HG03280 (cell line): Measurements from ENCODE around the gene CMYA5.

Experiments used
- ATAC-seq: cut with Tn5 transposase; IDR thresholded peaks from one replicate; pipeline ENCODE4 v1.9.1; 2021; ENCODE audit warnings: mild to moderate bottlenecking, moderate library complexity; ENCODE audit not compliant: unreplicated experiment

Gene CMYA5

GRCh38 chr5:79834098-79834753 is 144.6 kb downstream of the CMYA5 start:
- ATAC-seq: no peak

GRCh38 chr5:79834754-79835714 is 145.4 kb downstream of the CMYA5 start:
- no peak for ATAC-seq

GRCh38 chr5:79837761-79838551 is 148.3 kb downstream of the CMYA5 start:
- ATAC-seq: no peak

- ATAC-seq: no peak
Observed at GRCh38 chr5:79840084-79840990, 150.7 kb downstream of the CMYA5 start.

GRCh38 chr5:79841172-79841571 is 151.5 kb downstream of the CMYA5 start:
- no peak for ATAC-seq

GRCh38 chr5:79842006-79842881 is 152.6 kb downstream of the CMYA5 start:
- ATAC-seq: no peak

GRCh38 chr5:79842991-79843390 is 153.4 kb downstream of the CMYA5 start:
- no peak for ATAC-seq

- ATAC-seq: no peak
Observed at GRCh38 chr5:79843450-79844388, 154.1 kb downstream of the CMYA5 start.

- ATAC-seq: no peak
Observed at GRCh38 chr5:79844571-79844970, 154.9 kb downstream of the CMYA5 start.

GRCh38 chr5:79845448-79846197 is 156.0 kb downstream of the CMYA5 start:
- no peak for ATAC-seq

GRCh38 chr5:79846198-79846521 is 156.5 kb downstream of the CMYA5 start:
- ATAC-seq: no peak

- no peak for ATAC-seq
Observed at GRCh38 chr5:79847561-79847960, 157.9 kb downstream of the CMYA5 start.

- no peak for ATAC-seq
Observed at GRCh38 chr5:79849061-79849460, 159.4 kb downstream of the CMYA5 start.
